Mesodermal cell (in vitro differentiated cells): Measurements from ENCODE around the gene RTN4R.
"Not testable (repeated sequence)": the region's sequence is repeated elsewhere in the genome, so short reads cannot be mapped to it uniquely, and the experiment has no call there.

Experiments
- H3K27ac ChIP-seq: 2 replicates; pipeline ENCODE4 v1.7.0; 2013; ENCODE audit warnings: mild to moderate bottlenecking, low read depth, low read length, moderate library complexity; ENCODE audit not compliant: severe bottlenecking
- H3K36me3 ChIP-seq: 2 replicates; pipeline ENCODE4 v1.7.1; 2013; ENCODE audit warnings: mild to moderate bottlenecking, low read length, moderate library complexity; ENCODE audit not compliant: control insufficient read depth, insufficient read depth
- H3K4me1 ChIP-seq: one replicate; pipeline ENCODE4 v1.7.1; 2013; ENCODE audit warnings: mild to moderate bottlenecking, low read length; ENCODE audit not compliant: insufficient read depth, control insufficient read depth, poor library complexity, severe bottlenecking
- H3K4me3 ChIP-seq: 2 replicates; pipeline ENCODE4 v1.7.0; 2013; ENCODE audit warnings: low read length, control low read depth, mild to moderate bottlenecking; ENCODE audit not compliant: insufficient read depth, poor library complexity, severe bottlenecking; ENCODE audit errors: extremely low read depth
- H3K9me3 ChIP-seq: 2 replicates; pipeline ENCODE4 v1.7.1; 2013; ENCODE audit warnings: mild to moderate bottlenecking, low read length, moderate library complexity; ENCODE audit not compliant: control insufficient read depth
- WGBS, 2 experiments: methylation state at CpG; one replicate each; pipeline ENCODE4 v1.1.5; 2013; ENCODE audit warnings: missing lambda C conversion rate in 2 of 2; ENCODE audit not compliant: insufficient coverage in 2 of 2; 5-methylcytosine and 5-hydroxymethylcytosine counted together

Gene RTN4R

DNA sequence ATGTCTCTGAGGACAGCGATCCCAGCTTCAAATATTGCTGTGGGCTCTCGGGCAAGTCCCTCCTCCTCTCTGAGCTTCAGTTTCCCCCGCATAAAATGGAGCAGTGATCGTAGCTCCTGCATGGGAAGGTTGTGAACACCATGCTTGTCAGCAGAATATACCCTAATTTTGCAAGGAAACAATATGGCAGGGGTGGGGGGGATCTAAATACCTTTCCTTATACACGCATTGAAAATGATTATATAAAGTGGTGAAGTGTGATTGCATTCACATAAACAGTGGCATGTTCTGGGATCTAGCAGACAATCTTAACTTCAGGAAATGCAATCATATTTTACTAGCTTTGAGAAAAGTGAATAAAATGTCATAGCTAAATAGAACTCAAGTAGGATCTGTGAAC lies 24.0 kb upstream of the RTN4R start:
- H3K9me3 ChIP-seq = no peaks in the 10 kb centered on the region
- WGBS, 2 experiments = 84 to 100% methylated on average over 2 to 4 of the region's 5 CpGs

DNA sequence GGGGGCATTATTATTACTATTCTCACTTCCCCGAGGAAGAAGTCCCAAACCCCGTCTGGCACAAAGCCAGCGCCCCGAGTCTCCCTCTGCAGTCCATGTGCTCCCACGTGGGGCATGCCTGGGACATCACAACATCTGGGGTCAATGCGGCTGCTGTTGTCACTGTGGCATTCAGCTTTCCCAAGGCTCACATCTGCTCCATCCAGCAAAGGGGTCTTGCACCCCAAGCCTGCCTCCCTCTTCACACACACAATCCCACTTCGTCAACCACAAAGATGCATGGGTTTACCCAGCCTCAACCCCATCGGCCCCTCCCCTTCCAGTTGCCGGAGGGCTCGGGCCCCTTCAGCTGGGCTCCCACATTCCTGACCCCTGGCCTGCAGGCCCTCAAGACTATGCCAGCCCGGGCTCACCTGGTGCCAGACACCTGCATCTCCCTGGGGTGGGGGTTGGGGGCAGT lies 23.5 kb upstream of the RTN4R start:
- Histone ChIP-seq H3K27ac (no peak overlapping the region), H3K4me1 (no peaks in the 10 kb centered on the region), H3K4me3 (no peak overlapping the region), H3K36me3 (no peaks in the 10 kb centered on the region), H3K9me3 (no peaks in the 10 kb centered on the region)
- WGBS, 2 experiments = 79 to 90% methylated on average over 7 to 10 of the region's 11 CpGs

More for the DNA sequence above, 24.0 kb upstream of the RTN4R start:
- no peak overlapping the region for H3K4me3 ChIP-seq
- H3K36me3 ChIP-seq = no peaks in the 10 kb centered on the region
- no peak overlapping the region for H3K27ac ChIP-seq
- no peaks in the 10 kb centered on the region for H3K4me1 ChIP-seq

DNA sequence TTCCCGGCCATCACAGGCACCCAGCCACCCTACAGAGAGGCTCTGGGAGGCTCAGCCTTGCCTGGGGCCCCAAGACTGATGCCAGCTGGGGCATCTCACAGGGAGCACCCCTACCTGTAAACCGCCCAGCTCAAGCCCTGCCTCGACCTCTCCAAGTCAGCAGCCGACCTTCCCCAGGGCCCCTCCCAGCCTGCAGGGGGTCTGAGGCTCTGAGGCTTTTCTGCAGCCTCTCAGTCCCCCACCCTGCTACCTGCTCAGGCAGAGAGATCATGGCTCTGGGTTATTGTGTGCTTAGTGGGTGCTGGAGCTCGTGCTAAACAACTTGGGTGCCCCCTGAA lies 23.1 kb upstream of the RTN4R start:
- H3K9me3 ChIP-seq = no peaks in the 10 kb centered on the region
- H3K27ac ChIP-seq = no peak overlapping the region
- 68 to 93% methylated on average over 3 to 4 of the region's 5 CpGs for WGBS, 2 experiments

DNA sequence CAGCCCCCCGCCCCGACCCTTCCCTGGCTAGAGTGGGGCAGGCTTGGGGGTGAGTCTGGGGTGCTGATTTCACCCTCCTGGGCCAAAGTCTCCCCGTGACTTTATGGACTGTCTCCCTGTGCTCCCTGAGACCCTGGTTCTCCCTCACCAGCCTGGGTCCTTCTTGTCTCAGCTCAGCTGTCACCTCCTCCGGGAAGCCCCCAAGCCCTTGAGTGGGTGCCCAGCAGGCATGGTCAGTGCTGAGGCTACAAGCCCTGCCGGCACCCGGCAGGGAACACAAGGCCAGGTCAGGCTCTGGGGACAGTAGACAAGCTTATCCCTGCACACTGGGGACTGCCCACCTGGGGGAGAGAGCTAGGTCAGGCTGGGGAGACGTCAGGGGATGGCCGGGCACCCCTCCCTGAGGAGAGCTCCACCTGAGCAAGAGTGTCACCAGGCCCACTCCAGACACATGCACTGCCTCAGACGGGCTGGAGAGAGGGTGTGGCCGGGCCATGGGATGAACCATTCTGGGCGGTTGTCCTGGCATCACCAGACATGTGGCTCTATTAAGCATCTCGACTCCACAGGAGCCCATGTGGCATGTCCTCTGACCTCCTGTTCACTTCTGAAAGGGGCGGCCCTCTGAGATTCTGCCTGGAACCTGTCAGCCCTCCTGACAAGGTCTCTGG lies 22.6 kb upstream of the RTN4R start:
- 81 to 88% methylated on average over 9 to 12 of the region's 13 CpGs for WGBS, 2 experiments
- Histone ChIP-seq H3K27ac (no peak overlapping the region), H3K4me1 (no peaks in the 10 kb centered on the region), H3K4me3 (no peak overlapping the region), H3K9me3 (no peaks in the 10 kb centered on the region), H3K36me3 (no peaks in the 10 kb centered on the region)

More for the DNA sequence above, 23.1 kb upstream of the RTN4R start:
- H3K4me3 ChIP-seq = no peak overlapping the region
- no peaks in the 10 kb centered on the region for H3K36me3 ChIP-seq
- no peaks in the 10 kb centered on the region for H3K4me1 ChIP-seq

DNA sequence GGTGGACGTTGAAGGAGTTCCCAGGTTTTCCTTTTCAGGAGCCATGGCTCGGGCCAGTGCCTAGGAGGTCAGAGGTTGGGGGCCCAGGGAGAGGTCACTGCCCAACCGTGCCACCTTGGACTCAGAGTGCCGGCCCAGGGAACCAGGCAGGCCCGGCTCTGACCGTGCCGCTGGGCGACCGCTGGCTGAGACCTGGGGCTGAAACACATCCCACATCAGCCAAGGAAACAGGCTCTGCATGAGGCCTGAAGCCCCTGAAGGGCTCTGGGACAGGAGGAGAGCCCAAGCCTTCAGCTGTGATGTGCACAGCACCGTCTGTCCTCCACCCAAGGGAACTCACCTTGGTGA lies 21.9 kb upstream of the RTN4R start:
- H3K36me3 ChIP-seq = no peaks in the 10 kb centered on the region
- no peaks in the 10 kb centered on the region for H3K9me3 ChIP-seq
- WGBS, 2 experiments = 77 to 90% methylated on average over 4 to 9 of the region's 10 CpGs
- no peaks in the 10 kb centered on the region for H3K4me1 ChIP-seq
- no peak overlapping the region for H3K4me3 ChIP-seq
- no peak overlapping the region for H3K27ac ChIP-seq

GRCh38 chr22:20289182-20290044 lies 21.3 kb upstream of the RTN4R start:
- WGBS, 2 experiments = 94 to 95% methylated on average over 16 to 17 of the region's 23 CpGs
- not testable (repeated sequence) for H3K4me3 ChIP-seq, H3K36me3 ChIP-seq, H3K9me3 ChIP-seq, H3K27ac ChIP-seq, H3K4me1 ChIP-seq

GRCh38 chr22:20286784-20287423 lies 18.8 kb upstream of the RTN4R start:
- not testable (repeated sequence) for H3K4me3 ChIP-seq, H3K9me3 ChIP-seq, H3K36me3 ChIP-seq, H3K27ac ChIP-seq, H3K4me1 ChIP-seq
- 88 to 100% methylated on average over 3 to 11 of the region's 20 CpGs for WGBS, 2 experiments

- H3K4me1 ChIP-seq, H3K36me3 ChIP-seq, H3K9me3 ChIP-seq, H3K4me3 ChIP-seq, H3K27ac ChIP-seq: not testable (repeated sequence)
- WGBS, 2 experiments = 67 to 100% methylated on average over 2 to 6 of the region's 8 CpGs
Observed at GRCh38 chr22:20286312-20286660, 18.2 kb upstream of the RTN4R start.

DNA sequence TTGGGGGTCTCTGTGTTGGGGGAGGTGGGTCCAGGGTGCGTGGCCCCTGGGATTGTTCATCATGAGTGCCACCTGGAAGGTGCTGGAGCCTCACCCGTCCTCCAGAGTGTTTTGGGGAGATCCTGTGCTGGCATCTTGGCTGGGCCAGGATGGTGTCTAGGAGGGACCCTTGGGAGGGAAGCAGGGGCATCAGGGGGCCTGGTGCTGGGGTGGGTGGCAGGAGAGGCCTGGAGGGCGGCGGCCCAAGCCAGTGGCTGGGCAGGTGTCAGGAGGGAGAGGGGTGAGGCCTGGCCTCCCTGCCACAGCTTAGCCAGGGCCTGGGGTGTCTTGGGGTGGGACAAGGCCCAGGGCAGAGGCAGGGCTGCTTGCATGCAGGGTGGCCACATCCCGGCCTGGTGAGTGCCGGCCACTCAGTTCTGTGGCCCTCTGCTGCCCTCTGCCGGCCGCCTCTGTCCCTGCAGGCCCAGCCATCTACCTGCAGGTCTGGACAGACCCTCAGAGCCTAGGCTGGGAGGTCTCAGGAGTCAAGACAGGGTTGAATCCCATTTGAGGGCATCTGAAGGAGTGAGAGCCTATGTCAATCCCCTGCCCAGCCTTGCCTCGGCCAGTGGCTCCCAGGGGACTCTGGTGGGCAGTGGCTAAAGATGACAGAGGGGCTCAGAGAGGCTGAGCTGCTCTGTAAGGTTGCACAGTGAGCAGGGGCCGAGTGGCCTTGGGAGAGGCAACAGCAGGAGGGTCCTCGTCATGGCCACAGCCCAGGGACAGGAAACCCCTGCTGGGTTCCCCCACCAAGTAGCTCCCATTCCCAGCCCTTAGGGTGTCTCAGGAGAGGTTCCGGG lies 17.6 kb upstream of the RTN4R start:
- H3K36me3 ChIP-seq, H3K4me3 ChIP-seq, H3K4me1 ChIP-seq, H3K27ac ChIP-seq, H3K9me3 ChIP-seq: not testable (repeated sequence)
- WGBS, 2 experiments = 0 to 29% methylated on average over 4 to 5 of the region's 12 CpGs

GRCh38 chr22:20284471-20285086 lies 16.5 kb upstream of the RTN4R start:
- whole genome bisulfite sequencing, 2 experiments = 86 to 91% methylated on average over 10 to 12 of the region's 13 CpGs
- no peaks in the 10 kb centered on the region for H3K4me1 ChIP-seq
- H3K27ac ChIP-seq = no peak overlapping the region
- H3K4me3 ChIP-seq = no peak overlapping the region
- H3K36me3 ChIP-seq = no peaks in the 10 kb centered on the region
- no peaks in the 10 kb centered on the region for H3K9me3 ChIP-seq
